ENCODE measurements around the gene GPR31. TPM values are rescaled to one million over a fixed set of nuclear protein-coding genes. Genes with fewer than 3 reads are reported as not detected.

The GPR31 gene
- total and polyA plus RNA-seq, 7 donors: 0.28 TPM; not detected in 6

DNA sequence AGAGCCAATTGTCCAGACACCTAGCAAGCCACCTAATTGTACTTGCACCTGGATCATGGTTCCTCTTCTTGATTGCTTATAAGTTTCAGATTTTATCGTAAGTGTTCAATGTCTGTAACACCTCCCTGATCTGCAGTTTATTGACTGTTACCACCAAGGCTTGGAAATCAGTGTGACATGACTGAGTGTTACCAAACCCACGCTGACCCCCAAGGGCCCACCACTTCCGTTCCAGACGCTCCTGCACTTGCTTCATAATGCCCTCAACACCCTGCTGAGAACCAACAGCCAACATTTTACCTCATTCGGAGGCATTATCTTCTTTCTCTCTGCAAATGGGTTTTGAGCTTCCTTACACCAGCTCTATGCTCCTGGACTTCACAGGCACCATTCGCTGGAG lies 28.6 kb downstream of the GPR31 start:
- Histone ChIP-seq H3K4me1 (peaks cover 0 to 14% (median 5%) of the 10 kb centered on the region in 4 donors), H3K27ac (no peak overlapping the region), H3K27me3 (no peaks in the 10 kb centered on the region), H3K36me3 (no peaks in the 10 kb centered on the region), H3K4me3 (no peak overlapping the region), H3K9me3 (no peaks in the 10 kb centered on the region)
- 82 to 92% methylated on average over 6 of the region's 6 CpGs for WGBS, 2 donors
- intact Hi-C loops (cut with DNase I): no loop called here
- no peak for TF ChIP-seq POLR2AphosphoS5 (IDR thresholded peaks at IDR 0.05)
- TF ChIP-seq, protein P1, sequence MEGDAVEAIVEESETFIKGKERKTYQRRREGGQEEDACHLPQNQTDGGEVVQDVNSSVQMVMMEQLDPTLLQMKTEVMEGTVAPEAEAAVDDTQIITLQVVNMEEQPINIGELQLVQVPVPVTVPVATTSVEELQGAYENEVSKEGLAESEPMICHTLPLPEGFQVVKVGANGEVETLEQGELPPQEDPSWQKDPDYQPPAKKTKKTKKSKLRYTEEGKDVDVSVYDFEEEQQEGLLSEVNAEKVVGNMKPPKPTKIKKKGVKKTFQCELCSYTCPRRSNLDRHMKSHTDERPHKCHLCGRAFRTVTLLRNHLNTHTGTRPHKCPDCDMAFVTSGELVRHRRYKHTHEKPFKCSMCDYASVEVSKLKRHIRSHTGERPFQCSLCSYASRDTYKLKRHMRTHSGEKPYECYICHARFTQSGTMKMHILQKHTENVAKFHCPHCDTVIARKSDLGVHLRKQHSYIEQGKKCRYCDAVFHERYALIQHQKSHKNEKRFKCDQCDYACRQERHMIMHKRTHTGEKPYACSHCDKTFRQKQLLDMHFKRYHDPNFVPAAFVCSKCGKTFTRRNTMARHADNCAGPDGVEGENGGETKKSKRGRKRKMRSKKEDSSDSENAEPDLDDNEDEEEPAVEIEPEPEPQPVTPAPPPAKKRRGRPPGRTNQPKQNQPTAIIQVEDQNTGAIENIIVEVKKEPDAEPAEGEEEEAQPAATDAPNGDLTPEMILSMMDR (IDR thresholded peaks at IDR 0.05): no peak
- TF ChIP-seq EP300 (IDR thresholded peaks at IDR 0.05): no peak
- no peak for TF ChIP-seq POLR2A (IDR thresholded peaks at IDR 0.05)
- no peak for DNase-seq

DNA sequence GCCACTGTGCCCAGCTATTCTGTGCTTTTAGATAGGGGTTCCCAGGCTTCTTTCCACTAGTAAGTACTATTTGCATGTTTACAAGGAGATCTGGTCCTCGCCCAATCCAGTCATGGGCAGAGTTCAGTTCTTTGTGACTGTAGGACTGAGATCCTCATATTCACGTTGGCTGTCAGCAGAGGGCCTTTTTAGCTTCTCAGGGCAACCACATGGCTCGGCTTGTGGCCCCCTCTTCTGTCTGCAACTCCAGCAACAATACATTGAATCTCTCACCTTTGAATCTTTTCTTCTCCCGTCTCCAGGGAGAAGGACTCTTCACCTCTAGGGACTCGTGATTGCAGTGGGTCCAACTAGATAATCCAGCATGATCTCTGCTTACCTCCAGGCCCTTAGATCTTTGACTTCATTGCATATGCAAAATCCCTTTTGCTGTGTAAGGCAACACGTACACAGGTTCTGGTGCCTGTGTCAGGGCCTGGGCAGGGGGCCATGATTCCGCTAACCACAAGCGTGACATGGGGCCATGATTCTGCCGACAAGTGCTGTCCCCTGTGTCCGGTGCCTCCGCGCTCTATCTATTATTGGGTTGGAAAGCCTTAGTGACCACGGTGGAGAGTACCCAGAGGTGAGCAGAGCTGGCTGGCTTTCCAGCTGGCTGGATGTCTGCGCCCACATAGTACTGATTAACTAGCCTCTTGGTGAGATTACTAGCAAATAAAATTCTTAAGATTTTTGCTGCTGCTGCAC lies 29.8 kb downstream of the GPR31 start:
- WGBS, 2 donors: 80 to 90% methylated on average over 14 of the region's 14 CpGs
- H3K36me3 ChIP-seq: no peaks in the 10 kb centered on the region
- DNase-seq: no peak
- H3K27me3 ChIP-seq: no peaks in the 10 kb centered on the region
- no peak overlapping the region for H3K27ac ChIP-seq
- intact Hi-C loops (cut with DNase I): no loop called here
- peaks cover 0 to 14% (median 5%) of the 10 kb centered on the region in 4 donors for H3K4me1 ChIP-seq
- no peaks in the 10 kb centered on the region for H3K9me3 ChIP-seq
- TF ChIP-seq POLR2A (IDR thresholded peaks at IDR 0.05) (no peak), EP300 (IDR thresholded peaks at IDR 0.05) (no peak), POLR2AphosphoS5 (IDR thresholded peaks at IDR 0.05) (no peak)
- TF ChIP-seq, protein P1 (IDR thresholded peaks at IDR 0.05): no peak
- H3K4me3 ChIP-seq: no peak overlapping the region

DNA sequence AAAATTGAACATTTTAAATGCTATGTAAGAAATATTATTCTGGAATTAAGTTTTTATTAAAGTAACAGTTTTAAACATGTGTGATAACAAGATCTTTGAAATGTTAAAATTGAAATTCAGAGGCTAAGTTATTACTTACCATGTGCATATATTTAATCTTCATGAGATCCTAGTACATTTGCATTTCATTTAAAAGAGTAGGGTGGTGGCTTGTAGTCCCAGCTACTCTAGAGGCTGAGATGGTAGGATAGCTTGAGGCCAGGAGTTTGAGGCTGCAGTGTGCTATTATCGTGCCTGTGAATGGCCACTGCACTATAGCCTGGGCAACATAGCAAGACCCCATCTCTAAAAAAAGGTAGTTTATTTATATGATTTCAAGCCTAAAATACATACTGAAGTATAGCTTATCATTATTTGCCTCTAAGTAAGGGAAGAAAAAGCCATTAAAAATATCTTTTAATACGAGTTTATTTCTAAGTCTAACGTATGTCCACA lies 31.9 kb downstream of the GPR31 start:
- peaks cover 0 to 10% (median 6%) of the 10 kb centered on the region in 4 donors for H3K4me1 ChIP-seq
- DNase-seq: no peak

DNA sequence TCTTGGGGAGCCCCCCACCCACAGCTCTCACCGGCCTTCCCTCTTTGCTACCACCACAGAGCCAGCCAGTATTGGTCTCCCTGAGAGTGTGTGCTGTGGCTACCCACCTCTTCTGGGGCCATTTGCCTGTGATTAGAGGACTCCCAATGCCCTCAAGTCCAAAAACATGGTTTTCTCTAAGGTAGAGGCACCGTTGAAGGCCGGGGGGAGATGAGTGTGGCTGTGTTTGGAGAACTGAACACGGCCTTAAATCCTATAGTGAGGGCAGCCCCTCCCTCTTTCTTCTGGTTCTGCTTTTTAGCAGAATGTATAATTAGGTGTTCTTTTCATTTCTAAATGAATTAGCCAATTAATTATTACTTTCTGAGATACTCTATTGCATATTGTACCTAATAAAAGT lies 32.4 kb downstream of the GPR31 start:
- Histone ChIP-seq H3K4me1 (peaks cover 0 to 10% (median 6%) of the 10 kb centered on the region in 4 donors), H3K4me3 (no peak overlapping the region), H3K9me3 (no peaks in the 10 kb centered on the region), H3K27ac (no peak overlapping the region), H3K27me3 (no peaks in the 10 kb centered on the region), H3K36me3 (no peaks in the 10 kb centered on the region)
- 58 to 85% methylated on average over 4 of the region's 4 CpGs for WGBS, 2 donors
- intact Hi-C loops (cut with DNase I): no loop called here
- no peak for TF ChIP-seq EP300 (IDR thresholded peaks at IDR 0.05)
- TF ChIP-seq, protein P1 (IDR thresholded peaks at IDR 0.05): no peak
- TF ChIP-seq POLR2AphosphoS5 (IDR thresholded peaks at IDR 0.05): no peak
- no peak for TF ChIP-seq POLR2A (IDR thresholded peaks at IDR 0.05)
- DNase-seq: no peak

More for the DNA sequence above, 31.9 kb downstream of the GPR31 start:
- Histone ChIP-seq H3K27ac (no peak overlapping the region), H3K36me3 (no peaks in the 10 kb centered on the region), H3K27me3 (no peaks in the 10 kb centered on the region), H3K9me3 (no peaks in the 10 kb centered on the region), H3K4me3 (no peak overlapping the region)
- intact Hi-C loops (cut with DNase I): no loop called here
- WGBS, 2 donors: 94 to 96% methylated on average over 3 of the region's 3 CpGs
- TF ChIP-seq, protein P1 (IDR thresholded peaks at IDR 0.05): no peak
- TF ChIP-seq EP300 (IDR thresholded peaks at IDR 0.05) (no peak), POLR2A (IDR thresholded peaks at IDR 0.05) (no peak), POLR2AphosphoS5 (IDR thresholded peaks at IDR 0.05) (no peak)

Data from sigmoid colon (tissue), 7 donors.